LoVo (cell line): ENCODE measurements around the gene USP40.

Experiments
- DNase-seq: peaks from one replicate; pipeline ENCODE4 v3.0.0-alpha.2; 2016; ENCODE audit warnings: low spot score

USP40 gene

DNA sequence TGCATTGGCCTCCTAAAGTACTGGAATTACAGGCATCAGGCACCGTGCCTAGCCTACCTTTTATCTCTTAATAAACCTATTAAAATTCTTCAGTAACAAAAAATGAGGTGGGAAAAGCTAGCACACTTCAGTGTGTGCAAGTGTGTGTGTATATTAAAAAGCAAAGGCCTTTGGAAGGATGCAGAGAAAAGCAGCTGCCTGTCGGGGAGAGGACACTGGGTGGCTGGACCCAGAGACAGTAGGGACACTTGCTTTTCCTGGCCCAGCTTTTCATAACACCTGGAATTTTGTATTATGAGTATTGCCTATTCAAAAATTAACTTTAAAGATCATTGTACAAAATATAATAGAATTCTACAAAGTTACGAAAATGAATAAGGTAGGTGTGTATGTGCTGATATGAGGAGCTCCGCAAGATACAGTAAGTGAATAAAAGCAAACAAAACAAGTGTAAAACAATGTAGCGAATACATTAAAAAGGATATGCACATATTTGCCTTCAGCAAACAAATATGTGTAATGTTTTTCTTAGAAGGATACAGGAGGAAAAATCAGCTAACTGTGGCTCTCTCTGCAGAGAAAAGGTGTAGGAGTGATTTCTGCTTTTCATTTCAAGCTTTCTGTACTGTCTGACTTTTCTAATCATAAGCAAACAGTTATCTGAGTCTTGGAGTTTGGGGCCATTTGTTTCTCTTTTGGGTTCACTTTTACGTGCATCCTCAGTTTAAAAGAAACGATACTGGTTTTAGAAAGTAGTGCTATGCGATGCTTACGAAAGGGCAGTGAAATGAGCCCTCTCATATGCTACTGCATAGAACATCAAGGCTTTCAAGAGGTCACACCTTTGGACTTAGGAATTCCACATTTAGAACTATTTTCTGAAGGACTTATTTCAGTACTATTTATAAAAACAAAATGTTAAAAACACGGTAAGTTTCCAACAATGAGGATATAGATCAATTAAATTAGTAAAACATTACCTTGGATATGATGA is 70.8 kb downstream of the USP40 start:
- DNase-seq = no peak

DNA sequence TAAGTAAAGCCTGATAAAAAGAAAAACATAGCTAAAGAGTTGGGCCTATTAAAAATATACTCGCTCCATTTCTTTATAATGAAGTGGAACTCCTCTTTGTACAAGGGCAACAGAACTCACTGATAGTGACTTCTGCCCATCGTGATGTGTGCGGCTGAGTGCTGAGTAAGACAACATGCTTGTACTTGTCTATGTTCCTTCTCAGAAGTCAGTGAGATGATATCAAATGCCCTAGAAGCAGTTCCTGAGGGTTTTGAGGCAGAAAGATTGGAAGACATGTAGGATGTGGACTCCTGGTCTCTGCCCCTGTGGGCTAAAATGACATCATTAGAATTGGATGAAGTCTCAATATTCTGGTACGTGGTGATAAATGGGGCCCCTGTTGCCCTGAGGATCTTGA is 73.8 kb downstream of the USP40 start:
- DNase-seq = no peak

DNA sequence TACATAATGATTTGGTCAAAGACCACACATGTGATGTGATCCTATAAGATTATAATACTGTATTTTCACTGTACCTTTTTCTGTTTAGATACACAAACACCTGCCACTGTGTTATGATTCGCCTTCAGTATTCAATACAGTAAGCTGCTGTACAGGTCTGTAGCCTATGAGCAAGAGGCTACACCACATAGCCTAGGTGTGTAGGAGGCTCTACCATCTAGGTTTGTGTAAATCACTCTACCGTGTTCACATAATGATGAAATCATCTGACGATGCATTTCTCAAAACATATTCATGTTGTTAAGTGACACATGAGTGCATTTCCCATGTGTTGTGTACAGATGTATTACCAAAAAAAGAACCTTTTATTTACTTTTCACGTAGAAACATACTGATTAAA is 74.5 kb downstream of the USP40 start:
- no peak for DNase-seq

DNA sequence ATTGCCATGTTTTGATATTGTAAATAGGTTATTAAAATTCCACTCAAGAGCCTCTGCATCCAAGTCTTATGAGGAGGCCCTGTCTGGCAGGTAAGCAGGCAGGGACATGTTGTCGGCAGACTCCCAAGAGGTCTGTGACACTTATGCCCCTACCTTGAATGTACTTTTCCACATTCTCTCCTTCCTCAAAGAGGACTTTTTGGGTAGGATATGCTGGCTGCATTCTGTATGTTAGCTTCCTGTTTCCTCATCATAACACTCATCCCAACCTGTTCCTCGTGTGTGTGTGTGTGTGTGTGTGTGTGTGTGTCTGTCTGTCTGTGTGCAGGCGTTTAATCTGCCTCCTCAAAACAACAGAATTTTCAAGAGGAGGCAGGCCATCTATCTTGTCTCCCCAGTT is 75.3 kb downstream of the USP40 start:
- DNase-seq = no peak

DNA sequence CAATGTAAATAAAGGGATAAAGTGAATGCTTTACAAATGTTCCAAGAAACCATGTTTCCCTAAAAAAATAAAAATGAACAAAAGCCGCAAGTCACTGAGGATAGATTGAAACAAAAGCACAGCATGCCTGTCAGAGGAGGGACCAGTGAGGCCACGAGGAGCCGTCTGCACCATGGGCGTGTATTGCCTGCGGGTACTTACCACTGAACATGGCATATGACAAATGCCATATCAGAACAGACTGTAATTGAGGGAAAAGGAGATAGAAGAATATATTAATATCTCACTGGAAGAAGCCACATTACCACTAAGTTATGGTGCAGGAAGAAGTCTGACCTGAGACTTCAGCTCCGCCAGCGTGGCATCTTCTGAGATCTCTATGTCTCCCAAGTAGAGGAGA is 75.8 kb downstream of the USP40 start:
- DNase-seq = no peak

DNA sequence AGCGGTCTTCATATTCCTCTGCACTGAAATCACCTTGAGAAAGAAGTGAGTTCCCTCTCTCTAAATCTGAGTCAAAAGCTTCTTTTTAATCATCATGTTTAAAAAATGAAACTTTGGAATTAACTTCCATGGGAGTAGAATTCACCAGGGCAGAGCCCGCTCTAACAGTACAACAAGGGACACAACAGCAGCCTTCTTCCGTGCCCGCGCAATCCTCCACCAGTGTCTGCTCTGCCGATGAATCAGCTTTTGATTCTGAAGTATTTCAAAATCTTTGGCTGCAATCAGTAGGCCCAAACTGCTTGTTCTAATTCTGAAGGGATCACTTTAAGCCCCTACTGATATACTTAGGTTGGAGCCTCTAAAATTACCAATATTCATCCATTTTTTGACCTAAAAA is 76.9 kb downstream of the USP40 start:
- DNase-seq = no peak

DNA sequence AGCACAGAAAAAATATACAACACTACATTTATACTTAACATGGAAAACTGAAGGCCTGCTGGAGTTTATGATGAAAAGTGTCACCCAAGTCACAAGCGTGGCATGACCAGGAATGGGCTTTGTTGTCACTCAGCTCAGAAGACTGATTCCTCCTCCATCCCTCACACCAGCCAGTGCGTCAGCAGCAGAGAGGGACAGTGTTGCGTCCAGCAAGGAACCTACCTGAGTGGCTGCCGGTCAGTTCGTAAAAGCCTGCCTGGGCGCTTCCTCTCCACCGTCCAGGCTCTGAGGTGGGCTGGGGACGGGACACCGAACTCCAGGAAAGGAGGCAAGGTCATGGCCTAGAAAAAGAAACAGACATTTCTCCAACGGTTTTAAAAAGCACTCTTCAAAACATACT is 77.4 kb downstream of the USP40 start:
- no peak for DNase-seq

DNA sequence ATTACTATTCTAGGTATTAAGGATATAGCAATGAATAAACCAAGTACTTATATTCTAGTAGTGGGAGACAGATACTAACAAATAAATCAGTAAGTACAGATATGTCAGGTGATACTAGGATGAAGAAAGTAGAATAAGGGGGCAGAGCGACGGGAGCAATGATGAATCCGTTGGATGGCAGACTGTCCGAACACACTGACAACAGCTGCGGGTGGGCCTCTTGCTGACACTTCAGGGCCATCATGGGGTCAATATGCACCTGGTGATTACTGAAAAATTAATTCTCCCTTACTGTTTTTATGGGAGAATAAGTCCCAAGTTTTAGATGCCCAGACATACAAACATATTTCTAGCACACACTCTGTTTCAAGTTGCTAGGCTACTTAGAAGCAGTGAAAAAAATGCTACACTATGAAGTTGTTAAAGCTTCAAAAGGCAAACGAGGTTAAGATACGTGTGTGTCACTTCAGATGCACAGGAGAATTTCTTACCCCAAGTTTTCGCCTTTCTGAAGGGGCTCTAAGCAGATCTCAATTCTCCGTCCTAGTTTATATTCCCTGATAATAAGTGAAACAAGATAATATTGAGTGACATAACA is 78.7 kb downstream of the USP40 start:
- DNase-seq = no peak

DNA sequence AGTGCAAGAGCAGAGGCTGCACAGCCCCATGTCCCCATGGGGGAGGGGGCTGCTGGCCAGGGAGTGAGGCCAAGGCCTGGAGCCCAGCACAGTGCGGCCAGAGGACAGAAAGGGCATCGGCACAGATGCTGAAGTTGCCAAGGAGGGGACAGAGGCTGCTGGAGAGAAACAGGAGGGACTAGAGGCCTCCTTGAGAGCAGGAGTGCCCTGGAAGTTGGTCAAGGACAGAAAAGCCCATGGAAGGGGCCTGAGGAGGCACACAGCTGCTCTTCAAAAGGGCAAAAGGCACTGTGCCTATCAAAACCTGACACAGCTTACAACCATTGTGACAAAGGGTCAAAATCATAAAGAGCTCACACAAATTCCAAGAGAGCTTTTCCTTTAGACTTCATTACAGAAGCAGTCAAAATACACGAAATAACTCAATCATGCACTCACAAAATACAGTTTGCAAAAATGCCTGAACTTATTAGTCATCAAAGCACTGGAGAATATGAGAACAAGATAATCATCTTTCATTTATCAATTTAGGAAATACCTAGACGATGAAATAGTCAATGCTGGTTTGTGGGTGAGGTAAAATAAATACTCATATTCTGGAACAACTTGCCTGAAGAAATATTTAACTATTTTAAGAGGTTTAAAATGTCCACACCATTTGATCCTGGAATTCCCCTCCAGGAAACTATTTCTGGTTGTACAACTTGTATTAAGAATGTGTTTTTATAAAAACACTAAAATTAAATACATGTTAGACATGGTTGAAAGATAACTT is 79.6 kb downstream of the USP40 start:
- DNase-seq = peak; percentile 61

DNA sequence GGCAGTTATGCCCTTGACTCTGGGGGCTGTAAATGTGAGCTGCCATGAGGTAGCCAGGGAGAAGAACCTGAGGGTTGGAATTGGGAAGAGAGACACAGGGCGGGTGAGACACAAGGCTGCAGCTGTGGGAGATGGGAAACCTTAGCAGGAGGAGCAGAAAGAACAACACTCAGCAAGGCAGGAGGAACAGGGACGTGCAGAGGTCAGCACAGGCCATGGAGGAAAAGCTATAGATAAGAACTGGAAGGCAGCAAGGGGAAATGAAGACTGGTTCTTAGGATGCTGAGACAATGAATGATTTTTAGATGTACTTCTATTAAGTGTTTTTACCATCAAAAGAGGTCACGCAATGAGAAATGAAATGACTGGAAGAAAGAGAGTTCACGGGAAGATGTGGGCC is 80.2 kb downstream of the USP40 start:
- no peak for DNase-seq

DNA sequence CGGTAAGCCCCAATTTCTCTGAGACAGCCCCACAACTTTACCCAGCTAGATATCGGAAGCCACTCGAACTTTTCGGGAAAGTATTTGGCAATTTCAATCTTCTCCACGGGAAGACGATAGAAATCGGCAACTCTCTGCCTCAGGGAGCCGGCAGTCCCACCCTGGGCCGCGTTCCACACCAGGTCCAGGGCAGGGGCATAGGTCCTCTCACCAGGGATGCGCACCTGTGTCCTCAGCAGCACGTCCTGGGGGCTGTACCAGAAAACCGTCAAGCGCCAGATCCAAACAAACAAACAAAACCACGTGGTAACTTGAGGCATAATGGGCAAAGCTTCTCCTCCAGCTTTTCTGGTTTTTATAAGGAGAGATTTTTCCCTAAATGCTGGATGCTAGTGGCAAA is 80.9 kb downstream of the USP40 start:
- no peak for DNase-seq

DNA sequence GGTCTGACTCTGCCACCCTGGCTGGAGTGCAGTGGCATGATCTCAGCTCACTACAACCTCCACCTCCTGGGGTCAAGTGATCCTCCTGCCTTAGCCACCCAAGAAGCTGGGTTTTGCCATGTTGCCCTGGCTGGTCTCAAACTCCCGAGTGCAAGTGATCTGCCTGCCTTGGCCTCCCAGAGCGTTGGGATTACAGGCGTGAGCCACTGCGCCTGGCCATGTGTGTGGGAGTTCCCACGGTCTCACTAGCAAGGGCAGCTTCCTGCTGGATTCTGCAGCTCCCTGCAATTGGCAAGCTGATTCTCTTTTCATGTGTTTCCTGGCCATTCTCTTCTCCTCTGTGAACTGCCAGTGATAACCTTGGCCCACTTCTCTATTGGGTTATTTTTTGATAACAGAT is 84.0 kb downstream of the USP40 start:
- no peak for DNase-seq

DNA sequence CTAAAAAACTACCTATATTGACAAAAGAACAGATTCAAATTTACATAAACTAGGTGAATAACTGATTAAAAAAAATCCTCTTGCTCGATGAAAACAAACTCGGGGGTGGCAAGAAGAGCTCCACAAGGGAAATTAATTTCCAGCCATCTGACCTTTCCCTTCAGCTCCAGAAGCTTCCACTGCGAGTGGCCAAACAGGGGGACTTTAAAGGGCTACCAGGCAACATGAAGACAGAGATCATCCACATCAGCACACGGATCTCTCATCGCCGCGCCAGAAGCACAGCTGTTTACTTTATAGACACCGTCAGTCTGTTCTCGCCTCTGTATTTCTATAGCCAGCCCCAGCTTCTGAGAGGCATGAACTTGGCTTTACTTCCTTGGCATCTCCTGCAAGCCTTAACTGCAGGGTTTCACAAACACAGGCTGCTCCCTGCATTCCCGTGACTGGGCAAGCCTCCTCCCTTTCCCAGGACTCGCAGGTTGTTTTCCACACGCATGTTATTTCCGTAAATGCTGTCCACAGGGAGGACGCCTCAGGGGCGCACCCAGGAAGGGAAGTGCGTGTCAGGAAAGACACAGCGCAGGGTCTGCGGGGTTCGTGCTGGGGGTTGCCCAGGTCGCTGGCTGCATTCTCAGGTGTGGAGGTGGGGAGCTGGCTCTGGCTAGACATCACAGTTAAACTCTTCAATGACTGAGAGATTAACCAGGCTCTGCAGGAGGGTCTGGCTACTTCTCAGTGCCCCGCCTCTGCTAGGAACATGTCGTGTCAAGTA is 85.0 kb downstream of the USP40 start:
- DNase-seq = no peak

DNA sequence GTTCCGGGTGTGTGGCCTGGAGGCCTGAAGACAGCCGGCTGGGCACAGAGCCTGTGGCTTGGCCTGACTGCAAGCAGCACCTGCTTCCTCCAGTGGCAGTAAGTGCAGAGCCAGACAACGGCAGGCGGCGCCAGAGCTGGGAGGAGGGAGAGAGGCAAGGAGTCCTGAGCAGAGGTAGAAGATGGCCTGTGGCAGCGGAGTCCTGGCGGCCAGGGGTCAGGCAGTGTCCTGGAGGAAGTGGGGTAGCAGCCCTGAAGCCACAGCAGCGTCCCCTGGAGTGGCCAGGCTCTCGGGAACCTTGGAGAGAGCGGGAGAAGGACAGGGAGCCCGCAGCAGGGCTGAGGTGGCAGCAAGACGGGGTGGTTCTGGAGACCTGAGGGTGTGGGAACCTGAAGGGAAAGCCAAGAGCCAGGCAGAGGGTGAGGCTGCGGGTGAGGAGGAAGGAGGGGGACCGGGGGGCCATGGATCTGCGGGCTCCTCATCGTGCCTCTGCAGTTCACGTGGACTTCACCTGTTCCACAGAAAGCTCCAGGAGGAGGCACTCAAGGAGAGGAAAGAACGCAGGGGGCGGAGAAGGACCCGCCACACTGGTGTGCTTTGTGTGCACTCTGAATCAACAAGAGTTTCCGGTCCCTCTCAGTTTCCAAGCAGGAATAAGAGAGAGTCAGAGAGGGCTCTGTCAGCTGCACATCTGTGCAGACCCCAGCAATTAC is 85.9 kb downstream of the USP40 start:
- DNase-seq = no peak

DNA sequence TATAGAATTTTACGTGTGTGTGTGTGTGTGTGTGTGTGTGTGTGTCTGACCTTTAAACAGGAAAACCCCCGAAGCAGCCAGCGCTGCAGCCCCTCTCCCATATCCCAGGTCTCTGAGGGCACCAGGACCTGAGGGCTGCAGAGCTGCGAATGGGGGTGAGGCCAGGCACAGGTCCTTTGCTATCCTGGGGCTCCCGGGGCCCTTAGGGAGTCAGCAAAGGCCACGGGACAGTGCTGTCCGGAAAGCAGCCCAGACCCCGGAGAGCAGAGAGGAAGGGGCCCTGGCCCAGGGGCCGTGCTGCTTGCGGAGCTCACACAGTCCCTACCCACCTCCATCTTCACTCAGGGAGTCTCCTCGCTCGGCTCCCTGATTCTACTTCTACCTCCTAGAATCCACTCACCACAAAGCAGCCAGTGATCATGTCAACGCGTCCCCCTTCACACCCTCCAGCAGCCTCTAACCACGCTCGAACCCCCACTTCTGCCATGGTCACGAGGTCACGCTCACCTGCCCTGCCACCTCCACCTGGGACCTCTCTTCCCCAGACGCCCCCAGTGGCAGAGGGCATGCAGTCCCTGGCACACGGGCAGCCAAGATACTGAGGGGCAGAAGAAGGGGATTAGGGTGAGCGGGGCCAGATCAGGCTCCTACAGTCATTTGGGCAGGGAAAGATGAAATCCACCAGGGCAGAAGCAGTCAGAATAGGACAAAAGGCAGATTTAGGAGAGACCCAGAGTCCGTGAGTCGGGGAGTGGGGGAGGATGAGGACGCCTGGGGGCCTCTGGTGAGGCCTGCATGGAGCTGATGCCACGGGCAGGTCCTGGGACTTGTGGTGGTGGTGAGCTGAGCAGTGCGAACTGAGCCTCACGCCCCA is 86.7 kb downstream of the USP40 start:
- DNase-seq = no peak

DNA sequence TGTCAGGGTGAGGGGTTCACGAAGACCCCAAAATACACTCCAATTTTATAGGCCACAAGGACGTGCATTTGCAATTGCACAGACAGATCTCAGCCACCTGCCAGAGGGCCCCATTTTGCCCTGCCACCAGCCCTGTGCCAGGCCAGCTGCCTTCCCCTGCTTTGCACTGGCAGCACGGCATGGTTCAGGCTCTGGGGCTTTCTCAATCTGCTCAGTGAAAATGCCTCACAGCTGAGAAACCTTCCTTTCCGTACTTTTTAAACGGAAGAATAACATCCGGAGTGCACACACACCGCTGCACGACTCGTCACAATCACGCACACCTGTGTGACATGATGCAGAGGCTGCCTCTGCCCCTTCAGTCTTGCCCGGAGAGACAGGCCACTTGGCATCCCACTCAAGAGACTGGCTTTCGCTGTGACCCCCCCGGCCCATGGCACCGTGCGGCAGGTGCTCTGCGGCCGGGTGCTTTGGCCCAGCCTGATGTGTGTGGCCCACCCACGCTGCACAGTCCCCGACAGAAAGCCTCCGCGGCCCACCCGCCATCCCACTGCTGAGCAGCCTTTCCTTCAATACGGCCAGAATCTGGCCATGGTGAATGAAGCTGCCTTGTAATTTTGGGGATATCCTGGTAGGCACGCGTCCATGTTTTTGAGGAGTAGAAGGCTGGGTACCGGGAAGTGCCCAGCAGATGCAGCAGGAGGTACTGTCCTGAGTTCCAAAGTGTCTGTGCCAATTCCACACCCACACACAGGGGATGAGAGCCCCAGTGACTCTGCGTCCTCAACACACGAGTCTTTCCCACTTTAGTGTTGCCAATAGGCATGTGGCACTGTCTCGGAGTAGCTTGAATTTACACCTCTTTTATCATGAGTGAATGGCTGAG is 88.8 kb downstream of the USP40 start:
- no peak for DNase-seq

DNA sequence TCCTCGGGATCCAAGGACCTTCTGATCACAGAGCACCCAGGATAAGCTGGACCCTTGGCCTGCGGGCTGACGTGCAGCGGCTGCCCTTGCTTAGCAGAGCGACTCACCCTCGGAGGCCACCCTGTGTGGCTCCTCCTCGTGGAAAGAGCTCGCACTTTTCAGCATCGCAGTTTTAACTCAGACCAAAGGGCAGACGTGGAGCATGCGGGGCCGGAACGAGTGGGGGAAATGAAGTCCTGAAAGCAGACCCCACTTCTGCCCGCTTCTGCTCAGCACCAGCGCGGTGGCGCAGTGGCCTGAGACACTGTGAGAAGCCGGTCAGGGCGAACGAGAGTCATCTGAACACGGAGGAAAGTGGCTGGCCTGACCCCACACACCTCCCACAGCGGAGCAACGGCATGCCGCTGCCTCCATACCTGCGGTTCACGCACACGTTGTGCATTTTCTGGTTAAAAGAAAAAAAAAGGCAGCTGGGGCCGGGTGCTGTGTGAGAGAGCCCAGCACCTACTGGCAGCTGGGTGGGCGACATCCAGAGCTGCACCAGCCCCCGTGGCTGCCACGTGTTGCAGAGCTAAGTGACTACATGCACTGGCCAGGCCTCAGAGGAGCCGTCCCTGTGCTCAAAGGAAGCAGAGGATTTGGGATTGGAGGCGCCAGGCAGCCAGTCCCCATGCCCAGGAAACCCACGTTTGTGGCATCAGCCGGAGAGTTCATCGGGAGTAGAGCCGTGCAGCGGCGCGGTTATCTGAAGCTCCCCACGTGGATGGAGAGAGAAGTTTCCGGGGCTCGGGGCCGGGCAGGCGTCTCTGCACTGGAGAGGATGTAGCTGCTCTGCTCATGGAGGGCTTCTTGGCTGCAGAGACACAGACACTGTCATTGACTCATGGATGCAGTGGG is 89.7 kb downstream of the USP40 start:
- no peak for DNase-seq

DNA sequence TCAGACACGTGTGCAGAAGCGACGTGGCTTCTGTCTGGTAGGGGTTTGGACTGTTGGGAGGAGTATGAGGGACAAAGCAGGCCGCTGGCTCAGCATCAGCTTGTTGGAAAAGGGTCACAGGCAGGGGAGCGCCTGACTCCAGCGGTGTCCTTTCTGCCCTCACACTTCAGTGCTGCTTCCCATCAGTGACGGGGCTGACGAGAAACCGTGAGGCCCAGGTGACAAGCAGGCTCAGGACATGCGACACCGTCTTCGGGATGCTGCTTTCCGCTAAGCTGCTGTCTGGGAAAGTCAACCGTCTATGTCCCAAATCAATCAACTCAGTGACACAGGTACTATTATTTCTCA is 90.5 kb downstream of the USP40 start:
- no peak for DNase-seq
